Cardiac fibroblast (primary cell): ENCODE results near the gene PPP1R14C.
A peak's percentile ranks its signal among the peaks of the same experiment; 100 is the strongest.

Experiments used
- DNase-seq, 2 donors: peaks; one replicate each; pipeline versions ENCODE4 v3.0.0 to v3.0.0-alpha.2; 2010; ENCODE audit warnings: low read depth in 2 of 2
- H3K4me3 ChIP-seq, 2 donors: replicated peaks in 1 of 2; 1 replicate in 1 of 2; 2 replicates in 1 of 2; pipeline ENCODE4 v1.5.1; 2011; ENCODE audit warnings: low read depth in 2 of 2, low read length in 2 of 2, mild to moderate bottlenecking in 2 of 2, moderate library complexity in 1 of 2
- CTCF ChIP-seq: IDR thresholded peaks from one replicate; pipeline ENCODE4 v1.5.1; 2011; ENCODE audit warnings: low read depth, mild to moderate bottlenecking, low read length, inconsistent platforms

The PPP1R14C gene

DNA sequence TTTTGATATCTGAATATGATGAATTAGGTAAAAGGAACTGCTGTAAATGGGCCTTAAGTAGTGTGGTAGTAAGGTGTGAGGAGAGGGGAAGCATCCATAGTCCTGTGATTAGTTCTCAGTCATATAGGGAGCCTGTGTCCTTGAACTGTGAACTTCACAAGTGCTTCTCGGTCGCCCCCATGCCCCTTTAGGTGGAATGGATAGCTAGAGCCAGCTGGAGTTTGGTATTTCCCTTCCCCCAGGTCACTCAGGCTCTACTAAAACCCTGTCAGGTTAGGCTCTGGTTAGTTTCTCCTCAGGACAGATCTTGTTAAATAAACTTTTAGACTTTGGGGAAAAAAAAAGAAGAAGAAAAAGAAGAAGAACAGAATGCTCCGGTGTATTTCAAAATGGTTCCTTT, 82.0 kb downstream of the PPP1R14C start:
- H3K4me3 ChIP-seq, result no peak overlapping the region
- DNase-seq, result no peak
- no peak for TF ChIP-seq CTCF

DNA sequence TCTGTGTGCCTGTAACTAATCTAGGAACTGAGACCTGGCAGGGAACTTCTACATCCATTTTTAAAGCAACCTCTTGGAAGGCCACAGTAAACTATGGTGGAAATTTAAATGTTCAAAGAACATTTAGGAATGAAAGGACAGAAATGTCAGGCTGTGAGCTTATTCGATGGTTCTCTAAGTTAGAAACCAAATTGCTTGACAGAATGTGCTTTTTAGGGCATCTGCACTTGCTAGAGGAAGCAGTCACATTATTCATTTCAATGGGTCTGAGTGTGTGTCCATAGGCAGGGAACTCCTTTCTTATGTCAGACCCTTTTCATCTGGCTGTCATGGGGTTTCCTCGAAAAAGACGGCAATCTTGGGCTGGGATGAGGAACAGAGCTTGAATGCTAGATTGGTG, 84.4 kb downstream of the PPP1R14C start:
- H3K4me3 ChIP-seq, result no peak overlapping the region
- DNase-seq, result no peak
- no peak for TF ChIP-seq CTCF

- H3K4me3 ChIP-seq, result no peak overlapping the region
- no peak for TF ChIP-seq CTCF
- DNase-seq, result no peak
Measured at GRCh38 chr6:150228072-150228733, 85.4 kb downstream of the PPP1R14C start.

- no peak for TF ChIP-seq CTCF
- H3K4me3 ChIP-seq, result no peak overlapping the region
- DNase-seq, result peak in 1 of 2 donors; percentile 20
Measured at GRCh38 chr6:150229436-150230163, 86.8 kb downstream of the PPP1R14C start.

GRCh38 chr6:150230164-150230561, 87.3 kb downstream of the PPP1R14C start:
- no peak overlapping the region for H3K4me3 ChIP-seq
- TF ChIP-seq CTCF, result no peak
- DNase-seq, result no peak

DNA sequence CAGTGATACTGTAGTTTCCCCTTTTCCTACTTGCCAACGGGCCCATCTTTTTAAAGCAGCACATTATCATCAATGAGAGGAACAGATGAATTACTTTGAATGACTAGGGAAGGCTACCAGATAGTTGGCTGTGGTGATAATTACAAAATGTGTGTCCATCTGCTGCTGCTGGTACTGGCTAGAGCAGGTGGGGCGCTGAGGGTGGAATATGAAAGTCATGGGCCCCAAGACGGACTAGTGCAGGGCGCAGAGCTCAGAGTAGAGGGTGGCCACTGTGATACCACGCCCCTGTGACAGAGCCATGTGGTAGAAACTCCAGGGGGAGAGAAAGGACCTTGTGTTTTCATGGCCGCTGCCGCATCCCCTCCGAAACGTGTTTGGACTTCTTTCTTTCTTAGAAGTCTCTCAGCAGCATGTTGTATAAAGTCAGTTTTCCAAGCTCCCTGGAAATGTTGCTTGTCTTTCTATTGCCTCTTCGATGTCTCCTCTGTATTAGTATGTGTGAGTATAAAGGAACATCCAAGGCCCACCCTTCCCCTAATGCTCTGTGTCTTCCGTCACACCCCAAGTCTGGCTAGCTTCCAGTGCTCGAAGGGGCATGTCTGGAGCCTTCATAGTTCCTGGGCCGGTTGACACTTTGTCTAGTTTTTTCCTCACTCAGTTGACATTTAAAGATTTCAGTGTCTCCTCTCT, 88.1 kb downstream of the PPP1R14C start:
- no peak for DNase-seq
- H3K4me3 ChIP-seq, result no peak overlapping the region
- TF ChIP-seq CTCF, result no peak
